Bronchus fibroblast of lung (primary cell): Measurements from ENCODE around the gene TMEM116. TPM values are rescaled to one million over a fixed set of nuclear protein-coding genes. Genes with fewer than 3 reads are reported as not detected.

ENCODE experiments used
- total RNA-seq: library from RNA; depleted of rRNA; stranded (reverse); fragments of >200 nt; gene quantifications from 2 replicates; pipeline ENCODE4 v1.2.3, GENCODE V29; 2015

The TMEM116 gene
- 5.9 and 6.8 TPM in 2 replicates for total RNA-seq

DNA sequence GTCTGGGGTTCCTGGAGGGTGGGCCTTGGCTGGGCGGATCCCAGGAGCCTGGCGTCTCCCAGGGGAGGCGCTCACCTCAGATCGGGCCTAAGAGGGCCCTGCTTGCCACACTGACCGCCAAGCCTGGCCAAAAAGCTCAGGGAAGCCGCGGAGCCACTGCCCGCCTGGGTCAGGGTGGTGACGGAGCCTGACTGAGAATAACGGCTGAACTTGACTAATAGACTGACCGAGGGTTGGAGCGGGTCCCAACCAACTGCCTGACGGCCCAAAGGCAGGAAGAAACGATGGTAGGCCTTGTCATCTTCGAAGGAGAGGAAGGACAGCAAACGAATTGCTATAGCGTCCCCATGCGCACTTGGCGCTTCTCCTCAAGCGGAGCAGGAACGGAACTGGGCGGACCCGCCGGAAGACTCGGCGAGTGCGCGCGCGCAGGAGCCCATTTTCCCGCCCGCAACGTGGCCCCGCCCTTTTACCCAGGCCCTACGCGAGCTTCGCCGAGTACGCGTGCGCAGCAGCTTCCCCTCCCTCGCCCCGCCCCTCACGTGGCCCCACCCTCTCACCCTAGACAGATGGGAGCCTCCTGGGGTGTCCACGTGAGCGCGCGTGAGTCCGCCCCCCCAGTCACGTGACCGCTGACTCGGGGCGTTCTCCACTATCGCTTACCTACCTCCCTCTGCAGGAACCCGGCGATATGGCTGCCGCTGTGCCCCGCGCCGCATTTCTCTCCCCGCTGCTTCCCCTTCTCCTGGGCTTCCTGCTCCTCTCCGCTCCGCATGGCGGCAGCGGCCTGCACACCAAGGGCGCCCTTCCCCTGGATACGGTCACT, at the start of gene TMEM116, which contains the start of gene ERP29:
Gene TMEM116, minus strand, starts transcription at position 391 of the 826 bp plus-strand sequence. CDS start 7,895 bp downstream, outside the sequence.
Gene ERP29, plus strand, starts transcription at position 652 of the 826 bp plus-strand sequence. Its CDS starts 40 bp downstream, at position 692.

Other genes starting within 250 kb of the TMEM116 start
- 31.7 and 32.6 TPM in 2 replicates for gene ALDH2, start 246.2 kb downstream of the TMEM116 start, total RNA-seq
- 43.4 and 60.0 TPM in 2 replicates for gene MAPKAPK5, start 170.9 kb downstream of the TMEM116 start, total RNA-seq
- gene ERP29, start 261 bp upstream of the TMEM116 start, total RNA-seq: 68.7 and 77.2 TPM in 2 replicates
- 8.6 and 9.6 TPM in 2 replicates for gene NAA25, start 95.6 kb upstream of the TMEM116 start, total RNA-seq
- 35.4 and 37.7 TPM in 2 replicates for gene TRAFD1, start 112.4 kb upstream of the TMEM116 start, total RNA-seq